Occipital lobe (tissue), 2 donors: ENCODE measurements around the gene MPDZ. TPM values are rescaled to one million over a fixed set of nuclear protein-coding genes. Genes with fewer than 3 reads are reported as not detected.

Source experiments
- DNase-seq: peaks from one replicate; lab custom pipeline; 2025; lab: John Stamatoyannopoulos, UW
- total RNA-seq: library from RNA; depleted of rRNA; stranded (reverse); fragments of >200 nt; gene quantifications from one replicate; pipeline ENCODE4 v1.2.3, GENCODE V29; 2014

The MPDZ gene
- total RNA-seq, 1 donor from 2014 or later: 40.4 TPM

- no peak for DNase-seq
Observed at GRCh38 chr9:13137426-13137825, 142.1 kb downstream of the MPDZ start.

- no peak for DNase-seq
Observed at GRCh38 chr9:13131991-13132390, 147.5 kb downstream of the MPDZ start.

- DNase-seq: no peak
Observed at GRCh38 chr9:13131416-13131815, 148.1 kb downstream of the MPDZ start.

- DNase-seq: no peak
Observed at GRCh38 chr9:13128266-13128860, 151.1 kb downstream of the MPDZ start.

GRCh38 chr9:13127131-13127530, 152.4 kb downstream of the MPDZ start:
- DNase-seq: no peak

DNA sequence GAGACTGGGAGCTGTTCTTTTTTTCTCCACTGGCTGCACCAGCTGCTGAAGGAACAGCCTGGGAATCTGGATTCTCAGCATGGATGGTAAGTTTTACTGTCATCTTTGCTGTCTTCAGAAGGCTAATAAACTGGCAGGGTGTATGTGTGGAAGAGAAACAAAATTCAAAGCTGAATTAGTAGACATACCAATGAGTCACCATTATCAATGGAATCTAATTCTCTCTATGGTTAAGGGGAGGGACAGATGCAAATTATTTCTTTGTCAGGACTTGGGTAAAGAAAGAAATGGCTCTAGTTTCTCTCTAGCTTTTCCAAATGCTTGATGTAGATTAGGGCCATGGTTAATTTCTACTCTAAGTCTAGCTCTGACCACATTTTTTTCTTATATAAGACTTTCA, 154.2 kb downstream of the MPDZ start:
- no peak for DNase-seq

GRCh38 chr9:13122756-13123369, 156.6 kb downstream of the MPDZ start:
- no peak for DNase-seq

GRCh38 chr9:13118313-13118712, 161.2 kb downstream of the MPDZ start:
- no peak for DNase-seq

GRCh38 chr9:13116292-13116691, 163.2 kb downstream of the MPDZ start:
- no peak for DNase-seq

GRCh38 chr9:13113751-13114150, 165.7 kb downstream of the MPDZ start:
- DNase-seq: no peak

- DNase-seq: no peak
Observed at GRCh38 chr9:13113216-13113615, 166.3 kb downstream of the MPDZ start.

GRCh38 chr9:13111778-13112177, 167.7 kb downstream of the MPDZ start:
- DNase-seq: no peak

DNA sequence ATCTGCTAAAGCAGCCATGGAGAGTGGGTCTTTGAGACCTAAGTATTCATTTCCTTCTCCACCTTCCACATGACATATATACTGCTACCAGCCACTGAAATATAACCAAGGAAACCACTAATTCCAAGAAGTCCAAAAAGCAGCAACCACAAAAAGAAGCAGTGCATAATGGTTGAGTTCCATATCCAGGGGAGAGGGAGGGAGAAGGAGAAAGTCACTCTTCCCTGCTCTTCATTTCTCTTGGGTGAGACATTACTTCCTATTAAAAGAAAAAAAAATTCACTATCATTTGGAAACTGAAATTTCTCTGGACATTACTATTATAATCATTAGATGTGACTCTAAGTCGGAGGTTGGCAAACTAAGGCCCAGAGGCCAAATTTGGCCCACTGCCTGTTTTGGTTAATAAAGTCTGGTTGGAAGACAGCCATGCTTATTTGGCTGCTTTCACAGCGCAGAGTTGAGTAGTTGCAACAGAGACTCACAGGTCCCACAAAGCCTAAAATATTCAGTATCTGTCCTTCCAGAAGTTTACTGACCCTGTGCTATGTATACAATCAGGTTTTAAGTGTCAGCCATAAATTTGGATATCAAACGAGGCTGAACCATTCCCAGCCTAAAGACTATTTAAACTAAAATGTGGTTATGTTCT, 168.6 kb downstream of the MPDZ start:
- no peak for DNase-seq

- DNase-seq: no peak
Observed at GRCh38 chr9:13109781-13110180, 169.7 kb downstream of the MPDZ start.

DNA sequence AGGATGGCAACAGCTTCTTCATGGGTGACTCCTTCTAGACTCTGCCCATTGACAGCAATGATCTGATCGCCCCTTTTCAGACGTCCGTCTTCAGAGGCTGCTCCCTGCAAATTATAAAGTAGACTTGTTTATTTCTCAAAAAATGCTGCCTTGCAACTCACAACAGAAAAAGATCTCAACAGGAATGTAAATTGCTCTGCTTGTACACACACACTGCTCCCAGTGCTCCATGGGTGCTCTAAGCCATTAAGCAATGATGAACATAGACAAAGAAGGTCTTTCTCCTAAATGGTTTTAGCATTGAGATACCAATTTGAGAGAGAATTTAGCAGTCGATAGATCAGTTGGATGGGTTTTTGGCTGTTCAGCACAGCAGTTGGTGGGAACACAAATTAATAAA, 172.5 kb downstream of the MPDZ start:
- DNase-seq: no peak

- DNase-seq: no peak
Observed at GRCh38 chr9:13100914-13101572, 178.4 kb downstream of the MPDZ start.

GRCh38 chr9:13095056-13095455, 184.4 kb downstream of the MPDZ start:
- no peak for DNase-seq

DNA sequence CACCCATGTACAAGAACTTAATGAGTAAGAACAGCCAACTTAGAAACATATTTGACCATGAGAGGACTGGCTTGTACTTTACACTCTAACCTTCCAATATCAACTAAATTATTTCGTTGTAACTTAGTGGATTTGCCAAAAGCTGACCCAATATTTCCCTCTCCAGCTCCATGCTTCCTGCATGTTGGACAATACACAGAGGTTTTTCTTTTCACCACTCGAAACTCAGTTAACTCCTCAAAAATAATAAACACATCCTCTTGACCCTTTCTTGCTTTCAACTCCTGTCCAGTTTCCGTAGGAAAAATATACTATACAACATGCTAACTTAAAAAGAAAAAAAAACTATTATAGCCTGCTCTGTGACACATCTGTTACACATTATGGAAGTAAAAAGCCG, 188.9 kb downstream of the MPDZ start:
- no peak for DNase-seq

GRCh38 chr9:13089666-13090065, 189.8 kb downstream of the MPDZ start:
- no peak for DNase-seq

DNA sequence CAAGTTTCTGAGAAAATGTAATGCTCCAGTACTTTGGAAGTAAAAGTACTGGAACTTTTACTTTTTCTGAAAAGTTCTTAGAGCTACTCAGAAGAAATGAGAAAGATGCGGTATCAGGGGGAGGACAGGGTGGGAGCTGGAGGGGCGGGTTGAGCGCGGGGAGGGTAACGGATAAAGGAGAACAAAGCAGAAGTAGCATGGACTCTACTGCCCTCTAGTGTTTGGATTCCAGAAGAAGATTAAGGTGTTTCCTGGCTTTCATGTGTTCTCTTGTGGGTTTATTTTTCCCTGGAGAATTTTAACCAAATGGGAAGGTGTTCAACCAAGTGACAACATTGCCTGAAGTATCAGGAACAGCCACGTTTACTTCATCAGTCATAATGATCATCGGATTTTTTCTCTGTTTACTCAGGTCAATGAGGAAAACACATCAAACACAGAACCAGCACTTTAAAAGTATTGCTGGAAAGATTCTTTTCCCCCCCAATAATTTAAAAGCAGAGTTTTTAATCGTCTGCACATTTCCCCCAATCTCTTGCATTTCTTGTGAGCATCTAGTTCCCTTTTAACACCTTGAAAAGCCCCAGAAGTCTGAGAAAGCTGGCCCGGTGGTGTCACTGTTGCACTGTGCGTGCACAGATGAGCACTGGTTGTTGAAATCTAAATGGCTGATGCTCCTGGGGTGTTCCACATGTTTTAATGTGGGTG, 190.6 kb downstream of the MPDZ start:
- DNase-seq: no peak

DNA sequence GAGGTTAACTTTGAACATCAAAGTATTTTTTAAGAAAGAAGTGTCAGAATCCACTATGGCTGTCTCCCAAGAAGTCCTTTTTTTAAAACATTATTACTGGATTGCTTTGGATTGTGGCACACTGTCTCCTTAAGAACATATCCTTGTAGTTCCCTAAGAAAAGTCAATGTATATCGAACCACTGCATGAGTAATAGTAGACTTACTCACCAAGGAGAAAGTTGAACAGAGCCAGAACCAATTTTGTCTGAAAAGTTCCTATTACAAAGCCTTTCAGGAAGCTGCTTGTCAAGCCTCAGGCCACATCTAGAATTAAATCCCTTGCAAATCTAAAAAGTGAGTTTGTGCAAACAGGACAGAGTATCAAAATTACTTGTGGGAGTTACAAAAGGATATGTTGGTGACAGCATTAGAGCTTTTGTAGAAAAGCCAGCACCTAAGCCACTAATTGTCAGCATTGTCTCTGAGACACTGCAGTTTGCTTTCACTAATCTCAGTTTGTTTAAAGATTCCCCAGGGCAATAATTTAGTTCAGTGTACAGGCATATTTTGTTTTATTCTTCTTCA, 195.4 kb downstream of the MPDZ start:
- DNase-seq: no peak

GRCh38 chr9:13083366-13083765, 196.1 kb downstream of the MPDZ start:
- DNase-seq: no peak
